Neuron (in vitro differentiated cells): Measurements from ENCODE around the gene VENTX.
"Not testable (repeated sequence)": the region's sequence is repeated elsewhere in the genome, so short reads cannot be mapped to it uniquely, and the experiment has no call there.

Experiments used
- H2AFZ ChIP-seq: one replicate; pipeline ENCODE4 v1.6.1; 2013; ENCODE audit warnings: low read depth, mild to moderate bottlenecking, inconsistent platforms, low read length, moderate library complexity
- H3K27me3 ChIP-seq: one replicate; pipeline ENCODE4 v1.6.1; 2013; ENCODE audit warnings: low read length; ENCODE audit not compliant: insufficient read depth
- H3K36me3 ChIP-seq: one replicate; pipeline ENCODE4 v1.6.1; 2013; ENCODE audit warnings: low read length; ENCODE audit not compliant: insufficient read depth
- H3K4me1 ChIP-seq: one replicate; pipeline ENCODE4 v1.6.1; 2013; ENCODE audit warnings: low read length; ENCODE audit not compliant: insufficient read depth
- H3K4me3 ChIP-seq: 2 replicates; pipeline ENCODE4 v1.5.1; 2013; ENCODE audit warnings: mild to moderate bottlenecking, low read length, moderate library complexity
- H3K9me3 ChIP-seq: one replicate; pipeline ENCODE4 v1.6.1; 2013; ENCODE audit warnings: low read length

VENTX gene

DNA sequence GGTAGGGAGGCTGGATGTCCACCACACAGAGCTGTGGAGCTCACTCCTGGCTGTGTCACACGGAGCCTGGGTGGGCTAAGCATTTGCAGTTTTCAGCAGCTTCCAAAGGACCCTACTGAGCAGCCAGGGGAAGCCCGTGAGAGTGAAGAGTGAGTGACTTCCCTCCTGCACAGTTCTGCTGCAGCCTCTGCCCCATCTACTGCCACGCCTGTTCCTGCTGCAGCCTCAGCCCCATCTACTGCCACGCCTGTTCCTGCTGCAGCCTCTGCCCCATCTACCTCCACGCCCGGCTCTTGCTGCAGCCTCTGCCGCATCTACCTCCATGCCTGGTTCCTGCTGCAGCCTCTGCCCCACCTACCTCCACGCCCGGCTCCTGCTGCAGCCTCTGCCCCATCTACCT, 26.8 kb downstream of the VENTX start:
- H2AFZ ChIP-seq: no peak overlapping the region
- peaks cover 5% of the 10 kb centered on the region for H3K36me3 ChIP-seq
- H3K27me3 ChIP-seq: no peaks in the 10 kb centered on the region
- H3K4me3 ChIP-seq: no peak overlapping the region
- H3K9me3 ChIP-seq: no peaks in the 10 kb centered on the region
- peaks cover 31% of the 10 kb centered on the region for H3K4me1 ChIP-seq

DNA sequence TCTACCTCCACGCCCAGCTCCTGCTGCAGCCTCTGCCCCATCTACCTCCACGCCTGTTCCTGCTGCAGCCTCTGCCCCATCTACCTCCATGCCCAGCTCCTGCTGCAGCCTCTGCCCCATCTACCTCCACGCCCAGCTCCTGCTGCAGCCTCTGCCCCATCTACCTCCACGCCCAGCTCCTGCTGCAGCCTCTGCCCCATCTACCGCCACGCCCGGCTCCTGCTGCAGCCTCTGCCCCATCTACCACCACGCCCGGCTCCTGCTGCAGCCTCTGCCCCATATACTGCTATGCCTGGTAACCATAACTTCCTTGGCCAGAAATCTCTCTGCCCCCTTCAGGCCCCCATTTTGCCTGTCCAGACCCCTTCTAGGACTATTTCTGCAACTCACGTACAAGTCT, 27.4 kb downstream of the VENTX start:
- not testable (repeated sequence) for H3K36me3 ChIP-seq, H3K27me3 ChIP-seq
- peaks cover 25% of the 10 kb centered on the region for H3K4me1 ChIP-seq

GRCh38 chr10:133266056-133266795, 28.6 kb downstream of the VENTX start:
- Histone ChIP-seq H3K36me3 (peaks cover 5% of the 10 kb centered on the region), H2AFZ (no peak overlapping the region), H3K4me3 (no peak overlapping the region), H3K9me3 (no peaks in the 10 kb centered on the region), H3K27me3 (no peaks in the 10 kb centered on the region), H3K4me1 (peaks cover 18% of the 10 kb centered on the region)

More for the DNA sequence above, 27.4 kb downstream of the VENTX start:
- H2AFZ ChIP-seq, H3K9me3 ChIP-seq, H3K4me3 ChIP-seq: not testable (repeated sequence)

- no peak overlapping the region for H3K4me3 ChIP-seq
These were observed 29.6 kb downstream of the VENTX start for GRCh38 chr10:133267293-133267692.

GRCh38 chr10:133267829-133268228, 30.2 kb downstream of the VENTX start:
- no peaks in the 10 kb centered on the region for H3K27me3 ChIP-seq
- peaks cover 5% of the 10 kb centered on the region for H3K36me3 ChIP-seq
- H3K9me3 ChIP-seq: no peaks in the 10 kb centered on the region
- H2AFZ ChIP-seq: no peak overlapping the region
- no peak overlapping the region for H3K4me3 ChIP-seq
- H3K4me1 ChIP-seq: peaks cover 7% of the 10 kb centered on the region

More at GRCh38 chr10:133267293-133267692, 29.6 kb downstream of the VENTX start:
- H3K9me3 ChIP-seq: no peaks in the 10 kb centered on the region
- no peaks in the 10 kb centered on the region for H3K27me3 ChIP-seq
- H3K4me1 ChIP-seq: peaks cover 13% of the 10 kb centered on the region
- H2AFZ ChIP-seq: no peak overlapping the region
- peaks cover 5% of the 10 kb centered on the region for H3K36me3 ChIP-seq

DNA sequence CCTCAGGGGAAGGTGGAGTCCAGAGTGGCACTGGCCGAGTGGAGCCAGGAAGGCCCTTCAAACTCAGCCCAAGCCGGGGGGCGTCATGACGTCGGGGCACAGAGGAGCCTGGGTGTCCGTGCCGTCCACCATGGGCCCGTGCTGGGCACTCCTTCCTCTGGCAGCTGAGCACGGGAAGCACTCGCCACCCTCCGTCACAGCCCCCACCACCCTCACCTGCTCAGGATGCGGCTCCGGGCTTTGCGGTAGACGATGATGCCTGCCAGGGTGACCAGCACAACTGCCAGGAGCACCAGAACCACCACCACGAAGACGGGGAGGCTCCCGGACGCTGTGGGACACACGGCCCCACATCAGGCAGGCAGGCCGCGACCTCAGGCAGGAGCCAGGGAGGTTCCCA, 30.9 kb downstream of the VENTX start:
- no peak overlapping the region for H2AFZ ChIP-seq
- peaks cover under 1% of the 10 kb centered on the region for H3K4me1 ChIP-seq
- H3K9me3 ChIP-seq: no peaks in the 10 kb centered on the region
- H3K27me3 ChIP-seq: no peaks in the 10 kb centered on the region
- H3K4me3 ChIP-seq: no peak overlapping the region
- peaks cover 5% of the 10 kb centered on the region for H3K36me3 ChIP-seq

DNA sequence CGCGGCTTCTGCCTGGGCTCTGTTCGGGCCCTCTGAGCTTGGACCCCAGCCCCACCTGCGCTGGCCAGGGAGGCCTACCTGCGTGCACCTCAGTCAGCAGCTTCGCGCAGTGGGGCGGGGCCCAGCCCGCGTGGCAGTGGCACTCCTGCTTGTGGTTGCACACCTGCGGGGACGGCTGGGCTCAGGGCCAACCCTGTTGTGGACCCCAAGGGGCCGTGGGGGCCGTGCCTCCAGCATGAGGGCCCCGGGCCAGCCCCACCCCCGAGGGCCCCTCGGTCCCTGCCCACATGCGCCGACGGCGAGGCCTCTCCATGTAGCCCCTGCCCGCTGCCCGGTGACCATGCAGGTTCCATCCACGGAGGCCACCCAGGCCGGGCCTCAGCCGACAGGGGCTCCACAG, 31.7 kb downstream of the VENTX start:
- no peak overlapping the region for H2AFZ ChIP-seq
- H3K36me3 ChIP-seq: peaks cover 5% of the 10 kb centered on the region

DNA sequence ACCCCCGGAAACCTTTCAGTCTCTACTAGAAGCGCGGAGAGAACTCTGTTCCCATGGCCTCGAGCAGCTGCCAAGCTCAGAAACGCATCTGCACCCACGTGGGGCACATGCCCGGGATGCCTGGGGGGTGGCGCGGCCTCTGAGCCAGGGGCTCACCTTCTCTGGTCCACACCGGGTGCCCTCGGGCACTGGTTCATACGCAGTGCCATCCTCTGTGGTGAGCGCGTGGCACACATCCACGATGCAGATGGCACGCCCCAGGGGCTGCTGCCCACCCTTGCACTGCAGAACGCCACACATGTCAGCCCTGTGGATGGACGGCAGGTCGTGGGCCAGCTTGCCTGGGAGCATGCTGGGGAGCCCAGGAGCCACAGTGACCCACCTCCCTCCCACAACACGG, 32.5 kb downstream of the VENTX start:
- Histone ChIP-seq H3K4me1 (peaks cover 6% of the 10 kb centered on the region), H3K36me3 (peaks cover 5% of the 10 kb centered on the region), H2AFZ (no peak overlapping the region), H3K4me3 (no peak overlapping the region), H3K9me3 (no peaks in the 10 kb centered on the region), H3K27me3 (no peaks in the 10 kb centered on the region)

More for the DNA sequence above, 31.7 kb downstream of the VENTX start:
- no peaks in the 10 kb centered on the region for H3K27me3 ChIP-seq
- no peaks in the 10 kb centered on the region for H3K9me3 ChIP-seq
- H3K4me3 ChIP-seq: no peak overlapping the region
- H3K4me1 ChIP-seq: no peaks in the 10 kb centered on the region

GRCh38 chr10:133270773-133271297, 33.2 kb downstream of the VENTX start:
- Histone ChIP-seq H3K27me3 (no peaks in the 10 kb centered on the region), H3K4me3 (no peak overlapping the region), H2AFZ (no peak overlapping the region), H3K9me3 (no peaks in the 10 kb centered on the region), H3K36me3 (peaks cover 5% of the 10 kb centered on the region), H3K4me1 (peaks cover 13% of the 10 kb centered on the region)

GRCh38 chr10:133271521-133272300, 34.1 kb downstream of the VENTX start:
- no peaks in the 10 kb centered on the region for H3K9me3 ChIP-seq
- no peak overlapping the region for H3K4me3 ChIP-seq
- H2AFZ ChIP-seq: no peak overlapping the region
- peaks cover 5% of the 10 kb centered on the region for H3K36me3 ChIP-seq
- no peaks in the 10 kb centered on the region for H3K27me3 ChIP-seq
- peaks cover 13% of the 10 kb centered on the region for H3K4me1 ChIP-seq

- peaks cover 13% of the 10 kb centered on the region for H3K4me1 ChIP-seq
These were observed 34.8 kb downstream of the VENTX start for GRCh38 chr10:133272301-133272963.

DNA sequence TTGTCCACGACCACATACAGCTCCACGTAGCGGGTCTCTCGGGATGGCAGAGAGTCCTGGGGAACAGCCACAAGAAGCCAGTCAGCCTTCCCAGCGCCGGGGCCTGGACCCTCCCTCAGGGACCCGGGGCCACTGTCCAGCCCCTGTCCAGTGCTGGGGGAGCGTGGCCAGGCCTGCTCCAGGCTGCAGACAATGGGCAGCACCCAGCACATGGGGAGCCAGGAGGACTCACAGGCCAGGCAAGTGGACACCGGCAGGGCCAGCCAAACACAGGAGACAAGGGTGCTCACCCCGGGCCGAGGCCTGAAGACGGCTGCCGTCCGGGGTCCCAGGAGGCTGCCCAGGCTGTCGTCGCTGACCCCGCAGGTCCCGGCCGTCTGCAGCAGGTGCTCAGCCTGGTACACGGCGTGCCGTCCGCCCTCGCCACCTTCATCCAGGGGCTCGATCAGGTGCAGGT, 35.3 kb downstream of the VENTX start:
- no peak overlapping the region for H2AFZ ChIP-seq
- no peak overlapping the region for H3K4me3 ChIP-seq
- no peaks in the 10 kb centered on the region for H3K9me3 ChIP-seq
- peaks cover 5% of the 10 kb centered on the region for H3K36me3 ChIP-seq
- H3K4me1 ChIP-seq: peaks cover 13% of the 10 kb centered on the region
- H3K27me3 ChIP-seq: no peaks in the 10 kb centered on the region

More at GRCh38 chr10:133272301-133272963, 34.8 kb downstream of the VENTX start:
- H3K27me3 ChIP-seq: no peaks in the 10 kb centered on the region
- peaks cover 5% of the 10 kb centered on the region for H3K36me3 ChIP-seq
- no peaks in the 10 kb centered on the region for H3K9me3 ChIP-seq
- no peak overlapping the region for H2AFZ ChIP-seq
- no peak overlapping the region for H3K4me3 ChIP-seq
